Cortex of kidney (tissue), 1 donor: ENCODE results near the gene LSMEM2.
"Not testable (repeated sequence)": the region's sequence is repeated elsewhere in the genome, so short reads cannot be mapped to it uniquely, and the experiment has no call there.

Experiments used
- DNase-seq: peaks from one replicate; lab custom pipeline; 2025; lab: John Stamatoyannopoulos, UW

Gene LSMEM2

GRCh38 chr3:50264964-50265485 lies 13.9 kb upstream of the LSMEM2 start:
- DNase-seq = no peak

- no peak for DNase-seq
These were observed 13.3 kb upstream of the LSMEM2 start for GRCh38 chr3:50265571-50265970.

GRCh38 chr3:50266017-50266416 lies 12.9 kb upstream of the LSMEM2 start:
- no peak for DNase-seq

GRCh38 chr3:50266836-50267235 lies 12.1 kb upstream of the LSMEM2 start:
- DNase-seq = no peak

- DNase-seq = no peak
These were observed 11.5 kb upstream of the LSMEM2 start for GRCh38 chr3:50267280-50267913.

- DNase-seq = no peak
These were observed 10.6 kb upstream of the LSMEM2 start for GRCh38 chr3:50268276-50268675.

GRCh38 chr3:50268703-50269451 lies 10.0 kb upstream of the LSMEM2 start, which contains the start of gene SEMA3B:
Gene SEMA3B (plus strand): TSS chr3:50269147. CDS start chr3:50269241, 94 bp downstream.
- DNase-seq = no peak

- no peak for DNase-seq
These were observed 9.4 kb upstream of the LSMEM2 start for GRCh38 chr3:50269460-50269859.

GRCh38 chr3:50269977-50270413 lies 8.9 kb upstream of the LSMEM2 start:
- no peak for DNase-seq

- DNase-seq = no peak
These were observed 8.3 kb upstream of the LSMEM2 start for GRCh38 chr3:50270422-50271224.

GRCh38 chr3:50271314-50271936 lies 7.5 kb upstream of the LSMEM2 start:
- no peak for DNase-seq

- DNase-seq = not testable (repeated sequence)
These were observed 6.4 kb upstream of the LSMEM2 start for GRCh38 chr3:50272538-50272910.

- no peak for DNase-seq
These were observed 5.8 kb upstream of the LSMEM2 start for GRCh38 chr3:50272911-50273688.

- no peak for DNase-seq
These were observed 5.2 kb upstream of the LSMEM2 start for GRCh38 chr3:50273689-50274065.

- no peak for DNase-seq
These were observed 4.3 kb upstream of the LSMEM2 start for GRCh38 chr3:50274371-50275104.

- DNase-seq = no peak
These were observed 3.5 kb upstream of the LSMEM2 start for GRCh38 chr3:50275141-50275995.

GRCh38 chr3:50275996-50276761 lies 2.7 kb upstream of the LSMEM2 start:
- DNase-seq = no peak

- DNase-seq = no peak
These were observed 2.2 kb upstream of the LSMEM2 start for GRCh38 chr3:50276762-50277101.
